ENCODE measurements around the gene OR51E2.

DNA sequence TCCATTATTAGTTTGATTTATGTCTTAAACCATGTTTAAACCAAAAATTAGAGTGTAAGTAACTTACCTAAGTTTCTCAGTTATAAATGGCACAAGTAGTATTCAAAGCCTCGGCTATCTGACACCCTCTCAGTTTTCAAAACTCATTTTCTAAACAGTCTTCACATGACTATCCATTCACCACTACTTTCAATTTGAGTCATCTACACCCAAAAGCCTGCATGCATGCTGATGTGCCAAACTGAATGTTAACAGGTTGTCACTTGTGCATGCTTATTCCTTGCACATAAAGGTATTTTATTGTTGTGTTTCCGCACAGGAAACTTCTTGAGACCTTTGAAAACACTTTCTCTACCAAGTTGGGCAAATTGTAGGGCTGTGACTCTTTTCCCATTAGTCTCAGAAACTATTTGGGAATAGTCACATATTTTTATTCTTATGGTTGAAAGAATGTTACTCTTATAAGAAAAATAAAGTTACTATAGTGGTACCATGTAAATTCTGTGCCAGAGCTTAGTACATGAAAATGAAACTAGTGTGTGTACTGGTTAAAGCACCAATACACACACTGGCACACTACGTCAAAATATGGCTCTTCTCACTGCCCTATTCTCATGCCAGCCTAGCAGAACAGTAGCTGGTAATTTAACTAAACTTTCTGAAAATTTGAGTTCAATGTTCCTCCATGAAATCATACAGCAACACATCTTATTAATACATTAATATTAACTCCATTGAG, 2.2 kb upstream of the OR51E2 start:
- TF ChIP-seq EZH2phosphoT487 (IDR thresholded peaks at IDR 0.05; ENCODE audit: borderline replicate concordance) (no peak), CTCF (conservative IDR thresholded peaks at IDR 0.05; ENCODE audit: low read length) (no peak)

Data from Loucy (cell line).